HG03439 (cell line): ENCODE data around the gene SATB1.
"Not testable (repeated sequence)": the region's sequence is repeated elsewhere in the genome, so short reads cannot be mapped to it uniquely, and the experiment has no call there.

Experiments
- ATAC-seq: cut with Tn5 transposase; IDR thresholded peaks from one replicate; pipeline ENCODE4 v1.9.1; 2021; ENCODE audit warnings: mild to moderate bottlenecking, moderate library complexity; ENCODE audit not compliant: unreplicated experiment

The SATB1 gene

DNA sequence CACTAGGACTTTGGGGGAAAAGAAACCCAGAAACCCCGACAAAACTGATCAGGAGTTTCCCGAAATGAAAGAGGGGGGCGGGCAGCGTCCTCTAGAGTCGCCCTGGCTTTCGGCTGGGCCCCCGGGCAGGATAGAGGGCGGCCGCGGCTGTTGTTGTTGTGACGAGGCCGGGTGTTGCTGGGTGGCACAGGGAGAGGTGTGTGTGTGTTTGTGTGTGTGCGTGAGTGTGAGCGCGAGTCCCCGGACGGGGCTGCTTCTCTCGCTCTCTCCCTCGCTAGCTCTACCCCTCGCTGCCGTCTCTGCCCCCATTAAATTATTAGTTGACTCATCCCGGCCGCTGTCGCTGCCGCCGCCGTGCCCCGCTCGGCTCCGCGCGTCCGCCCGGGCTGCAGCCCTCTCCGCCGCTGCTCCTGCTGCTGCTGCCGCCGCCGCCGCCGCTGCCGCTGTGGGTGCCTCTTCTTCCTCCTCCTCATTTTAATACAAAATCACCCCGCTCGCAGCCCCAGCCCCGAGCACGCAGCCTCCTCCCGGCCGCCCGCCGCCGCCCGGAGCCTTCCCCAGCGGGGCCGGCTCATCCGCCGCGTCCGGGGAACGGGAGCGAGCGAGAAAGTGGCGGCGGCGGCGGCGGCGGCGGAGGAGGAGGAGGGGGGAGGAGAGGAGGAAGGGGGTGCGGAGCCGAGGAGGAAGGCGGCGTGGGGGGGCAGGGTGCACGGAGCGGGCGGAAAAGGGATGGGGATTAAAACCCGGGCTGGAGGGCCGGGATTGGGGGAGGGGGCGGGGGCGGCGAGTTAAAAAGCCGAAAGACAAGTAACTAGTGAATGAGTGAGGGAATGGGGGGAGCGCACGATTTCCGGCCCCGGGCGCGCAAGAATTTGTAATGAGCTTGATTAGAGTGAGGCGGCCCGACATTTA is at the start of gene SATB1:
Gene SATB1 (minus strand): TSS at position 611 of the 912 bp plus-strand sequence. CDS start 4,372 bp downstream, outside the sequence.
- ATAC-seq = peak; percentile 39

- ATAC-seq = no peak
Observed at GRCh38 chr3:18474202-18474601, 49.1 kb upstream of the SATB1 start.

DNA sequence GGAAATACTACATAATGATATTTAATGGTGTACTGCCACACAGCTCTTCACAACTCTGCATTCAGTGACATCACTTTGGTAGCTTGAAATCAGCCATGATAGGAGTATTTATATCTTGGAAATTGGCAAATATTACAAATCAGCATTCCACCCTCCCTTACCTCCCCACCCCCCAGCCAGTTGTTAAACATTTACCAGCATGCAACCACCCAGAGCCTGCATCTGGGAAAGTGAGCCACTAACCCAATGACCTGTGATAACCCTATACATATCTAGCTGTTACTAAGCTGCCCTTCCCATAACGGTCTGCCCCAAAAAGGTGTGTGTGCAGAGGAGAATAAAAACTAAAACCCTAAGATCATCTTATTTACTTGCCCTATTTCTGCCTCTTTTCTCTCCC is 44.6 kb upstream of the SATB1 start:
- no peak for ATAC-seq

- ATAC-seq = no peak
Observed at GRCh38 chr3:18466136-18466535, 41.0 kb upstream of the SATB1 start.

DNA sequence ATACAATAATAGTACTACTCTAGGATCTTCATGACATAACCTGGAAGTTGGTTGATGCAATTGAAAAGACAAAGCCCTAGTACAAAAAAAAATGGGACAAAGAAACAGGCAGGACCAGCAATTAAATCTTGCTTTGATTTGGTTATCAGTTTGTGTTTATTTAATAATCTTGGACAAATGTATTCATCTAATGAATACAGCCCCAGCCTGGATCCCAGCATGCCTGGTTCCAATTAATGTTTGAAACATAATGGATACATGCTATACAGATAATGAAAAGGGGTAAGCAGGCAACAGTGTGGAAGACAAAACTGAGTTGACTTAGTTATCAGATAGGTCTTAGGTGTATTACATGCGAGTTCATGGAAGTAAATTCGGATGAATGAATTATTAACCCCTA is 29.6 kb upstream of the SATB1 start:
- ATAC-seq = no peak

GRCh38 chr3:18449618-18450017 is 24.5 kb upstream of the SATB1 start:
- not testable (repeated sequence) for ATAC-seq

DNA sequence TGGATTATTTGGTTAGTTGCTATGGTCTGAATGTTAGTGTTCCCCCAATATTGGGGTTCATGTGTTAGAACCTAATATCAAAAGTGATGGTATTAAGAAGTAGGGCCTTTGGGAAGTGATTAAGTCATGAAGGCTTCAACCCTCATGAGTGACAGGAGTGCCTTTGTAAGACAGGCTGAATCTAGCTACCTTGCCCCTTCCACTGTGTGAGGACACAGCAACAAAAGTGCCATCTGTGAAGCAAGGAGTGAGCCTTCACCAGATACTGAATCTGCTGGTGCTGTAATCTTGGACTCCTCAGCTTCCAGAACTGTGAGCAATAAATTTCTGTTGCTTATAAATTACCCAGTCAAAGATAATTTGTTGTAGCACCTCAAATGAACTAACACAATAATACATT is 22.6 kb upstream of the SATB1 start:
- no peak for ATAC-seq

- ATAC-seq = no peak
Observed at GRCh38 chr3:18446149-18446825, 21.1 kb upstream of the SATB1 start.

DNA sequence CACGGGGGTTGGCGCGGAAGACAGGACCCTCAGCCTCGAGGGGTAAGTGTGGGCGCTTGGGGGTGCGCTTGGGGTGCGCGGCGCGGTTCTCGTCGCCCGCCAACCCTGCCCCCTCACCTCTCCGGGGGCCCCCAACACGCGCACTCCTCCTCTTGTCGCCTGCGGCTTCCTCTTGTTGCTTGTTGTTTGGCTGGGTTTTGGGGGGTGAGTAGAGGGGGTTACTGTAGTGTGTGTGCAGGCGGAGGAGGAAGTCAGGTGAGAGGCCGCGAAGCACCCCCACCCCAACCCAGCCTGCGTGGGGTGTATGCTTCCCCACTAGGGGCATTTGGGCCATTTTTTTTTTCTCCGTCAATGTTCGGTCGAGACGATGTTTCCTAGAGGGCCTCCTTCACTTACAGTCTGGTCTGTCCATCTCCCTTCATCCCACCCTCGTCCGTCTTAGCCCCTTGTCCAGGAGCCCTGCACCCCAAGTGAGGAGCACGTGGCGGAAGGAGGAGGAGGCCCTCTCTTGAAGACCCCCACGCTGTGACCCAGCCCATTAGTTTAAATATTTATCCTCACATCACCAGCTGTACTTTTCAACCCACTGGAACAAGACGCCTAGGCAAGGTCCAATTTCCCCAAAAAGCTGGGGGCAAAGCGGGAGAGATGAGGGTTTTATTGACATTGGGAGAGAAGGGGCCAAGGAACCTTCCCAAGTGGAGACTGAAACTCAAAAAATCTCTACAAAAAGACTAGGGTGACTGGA is 20.4 kb upstream of the SATB1 start:
- peak; percentile 18 for ATAC-seq

DNA sequence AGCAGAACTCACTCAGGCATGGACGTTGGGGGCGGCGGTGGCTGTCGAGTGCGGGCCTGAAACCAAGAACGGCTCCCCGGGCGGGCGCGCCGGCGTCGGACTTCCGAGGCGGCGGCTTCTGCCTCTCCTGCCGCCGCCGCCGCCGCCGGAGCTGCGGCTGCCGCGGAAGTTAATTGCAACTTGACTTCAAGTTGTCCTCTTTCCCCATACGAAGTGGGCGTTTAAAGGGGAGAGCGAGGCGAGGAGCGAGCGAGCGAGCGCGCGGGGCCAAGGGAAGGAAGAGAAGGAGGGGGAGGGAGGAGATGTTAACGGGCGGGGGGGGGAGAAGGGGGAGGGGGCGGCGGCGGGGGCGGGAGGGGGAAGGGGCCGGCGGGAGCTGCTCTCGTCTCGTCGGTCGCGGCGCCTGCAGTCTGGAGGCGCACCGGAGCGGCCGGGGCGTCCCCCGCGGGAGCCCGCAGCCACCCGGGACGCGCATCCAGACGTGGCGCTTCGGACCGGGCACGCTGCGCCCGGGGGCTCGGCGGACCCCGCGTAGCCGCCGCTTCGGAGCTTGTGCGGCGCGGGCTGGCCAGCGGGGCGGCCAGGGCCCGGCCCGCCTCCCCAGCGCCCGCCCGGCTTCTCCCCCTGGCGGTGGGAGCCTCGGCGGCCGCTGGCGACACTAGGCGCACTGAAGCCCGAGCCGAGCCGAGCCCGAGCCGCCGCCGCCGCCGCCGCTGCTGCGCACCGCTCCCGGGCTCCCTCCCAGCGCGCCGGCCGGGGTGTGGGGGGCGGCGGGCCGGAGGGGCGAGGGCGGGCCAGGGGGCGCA is 19.7 kb upstream of the SATB1 start:
- ATAC-seq = peak; percentile 91

DNA sequence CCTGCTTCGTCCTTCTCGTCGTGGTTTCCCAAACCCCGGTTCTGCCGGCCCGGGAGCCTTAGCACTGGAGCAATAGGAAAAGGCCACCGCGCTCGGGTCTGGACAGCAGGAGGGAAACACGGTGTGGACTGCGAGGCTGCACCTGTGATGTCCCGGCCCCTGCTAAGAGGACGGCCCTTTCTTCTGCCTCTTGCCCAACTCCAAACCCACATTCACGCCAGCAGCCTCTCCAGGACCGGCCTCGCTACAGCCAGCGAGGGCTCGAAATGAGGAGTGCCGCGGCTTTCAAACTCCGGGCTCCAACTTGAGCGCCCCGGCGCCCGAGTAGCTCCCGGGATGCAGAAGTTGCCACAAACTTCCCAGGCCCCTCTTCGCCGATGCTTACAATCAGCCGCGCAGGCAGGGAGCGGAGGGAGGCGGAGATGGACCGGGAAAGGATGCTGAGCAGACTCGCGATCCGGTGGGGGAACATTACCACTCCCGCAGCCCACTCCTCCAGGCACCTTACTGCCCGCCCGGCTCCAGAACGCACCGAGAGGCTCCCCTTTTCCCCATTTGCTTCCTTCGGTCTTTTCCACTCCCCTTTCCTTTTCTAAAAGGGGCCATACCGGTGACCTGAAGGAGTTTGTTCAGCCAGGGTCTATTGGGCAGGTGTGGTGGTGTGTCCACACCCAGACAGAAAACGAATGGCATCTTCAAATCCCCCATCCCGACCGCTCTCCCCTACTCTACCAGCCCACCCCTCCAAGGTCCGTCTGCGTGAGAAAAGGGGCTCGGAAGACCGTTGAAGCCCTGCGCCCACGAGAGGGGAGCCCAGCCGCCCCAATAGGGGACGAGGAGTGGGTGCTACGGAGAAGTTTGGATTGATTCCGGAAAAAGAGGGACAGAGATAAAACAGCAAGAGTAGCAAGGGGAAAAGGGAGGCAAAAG is 18.8 kb upstream of the SATB1 start:
- ATAC-seq = no peak

DNA sequence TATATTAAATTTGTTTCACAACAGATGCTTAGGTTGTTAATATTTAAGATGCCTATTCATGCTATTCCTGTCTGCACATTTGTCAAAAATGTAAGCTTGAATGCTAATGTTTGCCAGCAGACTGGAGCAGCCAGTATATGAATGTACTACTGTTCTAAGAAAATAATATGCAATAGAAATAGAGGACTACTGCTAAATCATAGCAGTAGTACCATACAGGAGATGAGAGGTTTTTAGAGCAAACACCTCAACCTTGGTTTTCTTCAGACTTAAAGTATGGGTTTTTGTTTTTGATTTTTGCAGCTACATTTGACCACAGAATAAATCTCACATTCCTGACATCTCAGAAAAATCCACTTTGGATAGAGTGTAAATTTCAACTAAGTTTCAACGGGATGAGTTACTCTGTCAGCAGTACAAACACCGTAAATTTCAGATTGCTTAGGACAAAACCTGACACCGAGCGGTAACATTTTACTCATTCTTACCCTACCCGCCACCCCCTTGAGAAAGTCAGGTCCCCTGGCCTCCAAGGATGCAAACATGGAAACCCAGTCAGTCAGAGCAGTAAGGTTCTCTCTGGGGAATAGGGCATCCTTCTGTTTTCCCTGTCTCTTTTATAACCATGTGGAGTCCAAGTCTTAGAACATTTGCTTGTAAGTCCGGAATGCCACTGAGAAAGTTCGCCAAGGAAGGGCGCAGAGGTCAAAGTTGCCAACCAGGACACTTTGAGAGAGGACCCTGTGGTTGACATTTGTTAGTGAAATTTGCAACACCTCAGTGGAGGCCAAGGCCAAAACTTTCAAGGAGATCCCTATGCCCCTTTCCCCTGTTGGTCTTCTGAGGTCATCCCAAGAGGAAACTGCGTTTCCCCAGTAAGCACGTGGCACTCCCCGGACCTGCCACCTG is 17.9 kb upstream of the SATB1 start:
- no peak for ATAC-seq

- ATAC-seq = no peak
Observed at GRCh38 chr3:18441551-18441950, 16.4 kb upstream of the SATB1 start.

DNA sequence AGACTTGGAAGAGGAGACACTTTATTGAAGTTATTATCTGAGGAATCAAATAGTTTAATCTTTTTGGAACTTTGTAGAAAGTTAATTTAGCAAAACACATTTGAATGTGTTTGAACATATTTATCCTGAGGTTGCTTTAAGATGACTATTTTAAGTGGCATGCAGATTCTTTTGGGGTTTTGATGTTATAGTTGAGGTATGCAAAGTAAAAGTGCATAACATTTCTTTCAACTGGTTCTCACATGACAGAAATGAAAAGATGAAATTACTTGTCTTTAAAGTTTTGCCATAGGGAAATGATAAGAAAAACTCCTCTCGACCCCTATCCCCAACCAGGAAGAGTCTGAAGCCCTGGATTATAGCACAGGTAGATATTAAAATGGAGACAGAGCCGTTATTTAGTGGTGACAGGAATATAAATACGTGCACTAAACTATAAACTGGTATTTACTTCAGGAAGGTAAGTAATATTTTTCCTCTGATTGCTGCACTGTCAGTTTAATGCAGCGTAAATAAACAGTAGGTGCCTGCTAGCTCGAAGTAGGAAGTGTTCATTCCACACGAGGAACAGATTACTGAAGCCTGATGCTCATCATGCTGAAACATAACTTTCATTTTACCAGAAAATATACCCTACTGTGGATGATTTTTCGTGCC is 15.1 kb upstream of the SATB1 start:
- no peak for ATAC-seq

GRCh38 chr3:18439281-18439680 is 14.1 kb upstream of the SATB1 start:
- no peak for ATAC-seq

GRCh38 chr3:18438586-18438985 is 13.4 kb upstream of the SATB1 start:
- ATAC-seq = no peak

DNA sequence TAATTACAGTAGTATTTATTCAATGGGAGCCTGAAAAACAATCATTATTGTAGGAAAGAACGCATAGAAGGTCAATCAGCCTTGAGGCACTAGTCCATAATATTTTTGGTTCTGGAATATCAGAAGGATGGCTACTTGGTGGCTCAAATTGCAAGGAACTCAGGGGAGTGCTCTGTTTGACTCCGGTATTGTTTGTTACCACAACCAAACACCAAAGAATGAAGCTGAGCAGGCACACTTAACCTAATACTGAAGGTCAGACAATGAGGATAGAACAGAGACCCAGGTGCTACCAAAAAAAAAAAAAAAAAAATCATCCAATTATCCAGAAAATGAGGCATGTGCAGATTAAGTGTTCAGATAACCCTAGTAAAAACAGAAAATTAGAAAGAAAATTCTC is 11.1 kb upstream of the SATB1 start:
- ATAC-seq = no peak

GRCh38 chr3:18434711-18435110 is 9.6 kb upstream of the SATB1 start:
- ATAC-seq = no peak
